Fibroblast of upper back skin (primary cell): ENCODE measurements around the gene N4BP2.
"Not testable (repeated sequence)": the region's sequence is repeated elsewhere in the genome, so short reads cannot be mapped to it uniquely, and the experiment has no call there.

ENCODE experiments used
- DNase-seq: peaks from one replicate; pipeline ENCODE4 v3.0.0-alpha.2; 2013

N4BP2 gene

GRCh38 chr4:40056716-40057585 lies at the start of gene N4BP2:
Gene N4BP2 (plus strand): TSS chr4:40056850. CDS start chr4:40097341, 40,491 bp downstream.
- peak; percentile 78 for DNase-seq

DNA sequence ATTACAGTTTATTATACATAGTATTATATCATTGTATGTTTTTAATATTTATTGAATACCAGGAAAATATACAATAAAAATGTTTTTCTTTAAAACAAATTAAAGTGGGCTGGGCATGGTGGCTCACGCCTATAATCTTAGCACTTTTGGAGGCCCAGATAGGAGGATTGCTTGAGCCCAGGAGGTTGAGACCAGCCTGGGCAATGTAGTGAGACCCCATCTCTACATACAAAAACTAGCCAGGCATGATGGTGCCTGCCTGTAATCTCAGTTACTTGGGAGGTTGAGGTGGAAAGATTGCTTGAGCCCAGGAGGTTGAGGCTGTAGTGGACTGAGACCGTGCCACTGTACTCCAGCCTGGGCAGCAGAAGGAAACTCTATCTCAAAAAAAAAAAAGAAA lies 40.6 kb upstream of the N4BP2 start:
- no peak for DNase-seq

DNA sequence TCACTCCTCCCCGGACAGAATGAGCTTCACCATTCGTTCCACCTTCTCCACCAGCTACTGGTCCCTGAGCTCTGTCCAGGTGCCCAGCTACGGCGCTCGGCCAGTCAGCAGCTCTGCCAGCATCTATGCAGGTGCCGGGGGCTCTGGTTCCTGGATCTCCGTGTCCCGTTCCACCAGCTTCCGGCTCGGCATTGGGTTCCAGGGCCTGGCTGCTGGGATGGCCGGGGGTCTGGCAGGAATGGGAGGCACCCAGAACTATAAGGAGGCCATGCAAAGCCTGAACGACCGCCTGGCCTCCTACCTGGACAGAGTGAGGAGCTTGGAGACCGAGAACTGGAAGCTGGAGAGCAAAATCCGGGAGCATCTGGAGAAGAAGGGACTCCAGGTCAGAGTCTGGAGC lies 36.4 kb upstream of the N4BP2 start:
- no peak for DNase-seq

DNA sequence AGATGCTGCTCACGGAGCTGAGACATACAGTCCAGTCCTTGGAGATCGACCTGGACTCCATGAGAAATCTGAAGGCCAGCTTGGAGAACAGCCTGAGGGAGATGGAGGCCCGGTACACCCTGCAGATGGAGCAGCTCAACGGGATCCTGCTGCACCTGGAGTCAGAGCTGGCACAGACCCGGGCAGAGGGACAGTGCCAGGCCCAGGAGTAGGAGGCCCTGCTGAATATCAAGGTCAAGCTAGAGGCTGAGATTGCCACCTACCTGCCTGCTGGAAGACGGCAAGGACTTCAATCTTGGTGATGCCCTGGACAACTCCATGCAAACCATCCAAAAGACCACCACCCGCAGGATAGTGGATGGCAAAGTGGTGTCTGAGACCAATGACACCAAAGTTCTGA lies 35.5 kb upstream of the N4BP2 start:
- DNase-seq, result not testable (repeated sequence)

DNA sequence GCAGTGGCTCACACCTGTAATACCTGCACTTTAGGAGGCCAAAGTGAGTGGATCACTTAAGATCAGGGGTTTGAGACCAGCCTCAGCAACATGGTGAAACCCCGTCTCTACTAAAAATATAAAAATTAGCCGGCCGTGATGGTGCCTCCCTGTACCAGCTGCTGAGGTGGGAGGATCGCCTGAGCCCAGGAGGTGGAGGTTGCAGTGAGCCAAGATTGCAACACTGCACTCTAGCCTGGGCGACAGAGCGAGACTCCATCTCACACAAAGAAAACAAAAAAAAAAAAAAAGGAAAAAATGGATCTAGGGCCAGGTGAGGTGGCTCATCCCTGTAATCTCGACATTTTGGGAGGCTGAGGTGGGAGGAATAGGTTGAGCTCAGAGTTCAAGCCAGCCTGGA lies 32.6 kb upstream of the N4BP2 start:
- not testable (repeated sequence) for DNase-seq

- DNase-seq, result no peak
Measured at GRCh38 chr4:40032785-40033184, 23.9 kb upstream of the N4BP2 start.

- no peak for DNase-seq
Measured at GRCh38 chr4:40033613-40034012, 23.0 kb upstream of the N4BP2 start.

- peak; percentile 40 for DNase-seq
Measured at GRCh38 chr4:40038977-40039376, 17.7 kb upstream of the N4BP2 start.

- no peak for DNase-seq
Measured at GRCh38 chr4:40040908-40041307, 15.7 kb upstream of the N4BP2 start.

- no peak for DNase-seq
Measured at GRCh38 chr4:40043786-40044185, 12.9 kb upstream of the N4BP2 start.

DNA sequence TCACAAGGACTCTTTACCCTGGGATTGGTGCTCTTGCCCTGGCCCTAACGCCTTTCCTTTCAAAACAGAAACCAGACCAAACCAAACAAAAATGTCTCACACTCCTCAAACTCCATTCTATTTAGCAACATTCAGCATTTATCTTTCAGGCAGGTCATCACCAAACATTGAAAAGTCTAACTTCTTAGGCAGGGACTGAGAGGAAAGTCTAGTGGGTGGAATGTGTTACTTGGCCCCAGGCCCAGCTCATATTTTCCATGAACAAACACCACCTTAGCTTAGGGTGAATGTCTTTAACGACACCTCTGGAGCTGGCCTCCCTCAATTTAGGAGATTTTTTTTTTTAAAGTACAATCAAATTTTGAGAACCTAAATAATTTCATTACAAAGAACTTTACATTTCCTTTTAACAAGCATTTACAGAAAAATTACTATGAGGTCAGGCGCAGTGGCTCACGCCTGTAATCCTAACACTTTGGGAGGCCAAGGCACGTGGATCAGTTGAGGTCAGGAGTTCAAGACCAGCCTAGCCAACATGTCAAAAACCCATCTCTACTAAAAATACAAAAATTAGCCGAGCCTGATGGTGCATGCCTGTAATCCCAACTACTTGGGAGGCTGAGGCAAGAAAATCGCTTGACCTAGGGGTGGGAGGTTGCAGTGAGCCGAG lies 10.2 kb upstream of the N4BP2 start:
- DNase-seq, result peak; percentile 55

DNA sequence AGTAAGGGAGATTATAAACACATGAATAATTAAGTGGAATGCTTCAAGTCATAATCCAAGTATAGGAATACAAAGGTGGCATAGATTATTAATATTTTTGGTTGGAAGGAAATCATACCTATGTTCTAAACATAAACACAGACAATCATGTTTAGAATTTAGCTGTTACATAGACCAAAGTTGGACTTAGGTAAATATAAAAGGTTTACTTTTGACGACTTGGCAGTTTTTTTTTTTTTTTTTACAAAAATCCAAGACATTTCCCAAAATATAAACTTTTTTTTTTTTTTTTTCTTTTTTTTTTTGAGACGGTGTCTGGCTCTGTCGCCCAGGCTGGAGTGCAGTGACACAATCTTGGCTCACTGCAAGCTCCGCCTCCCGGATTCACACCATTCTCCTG lies 3.5 kb upstream of the N4BP2 start:
- no peak for DNase-seq

DNA sequence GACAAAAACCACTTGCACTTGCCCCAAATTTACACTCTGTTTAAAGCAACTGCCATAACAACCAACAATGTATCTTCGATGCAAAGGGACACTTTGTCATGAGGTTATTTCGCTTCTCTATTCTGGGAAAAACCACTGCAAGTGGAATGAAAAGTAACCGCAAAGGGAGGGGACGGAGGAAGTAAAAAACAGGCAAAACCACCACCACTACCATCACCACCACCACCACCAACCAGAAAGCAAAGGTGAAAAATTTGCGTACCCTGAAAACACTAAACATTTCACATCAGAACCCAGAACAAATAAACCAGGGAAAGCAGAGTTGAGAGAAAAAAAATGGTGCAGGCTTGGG lies 1.2 kb upstream of the N4BP2 start:
- DNase-seq, result no peak

- peak; percentile 86 for DNase-seq
Measured at GRCh38 chr4:40055863-40056715, 561 bp upstream of the N4BP2 start.

- peak; percentile 95 for DNase-seq
Measured at GRCh38 chr4:40057586-40058091, 989 bp downstream of the N4BP2 start.

GRCh38 chr4:40058121-40058520 lies 1.5 kb downstream of the N4BP2 start:
- no peak for DNase-seq

DNA sequence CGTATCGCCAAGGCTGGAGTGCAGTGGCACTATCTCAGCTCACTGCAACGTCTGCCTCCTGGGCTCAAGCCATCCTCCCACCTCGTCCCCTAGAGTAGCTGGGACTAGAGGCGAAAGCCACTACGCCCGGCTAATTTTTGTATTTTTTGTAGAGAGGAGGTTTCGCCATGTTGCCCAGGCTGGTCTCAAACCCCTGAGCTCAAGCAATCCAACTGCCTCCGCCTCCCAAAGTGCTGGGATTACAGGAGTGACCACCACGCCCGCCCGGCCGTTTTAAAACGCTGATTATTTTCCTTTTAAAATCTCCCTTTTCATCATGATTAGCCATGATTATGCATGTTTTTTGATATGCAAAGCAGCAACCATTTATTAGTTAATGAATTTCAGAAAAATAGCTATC lies 2.2 kb downstream of the N4BP2 start:
- no peak for DNase-seq

- DNase-seq, result no peak
Measured at GRCh38 chr4:40059362-40059761, 2.7 kb downstream of the N4BP2 start.

DNA sequence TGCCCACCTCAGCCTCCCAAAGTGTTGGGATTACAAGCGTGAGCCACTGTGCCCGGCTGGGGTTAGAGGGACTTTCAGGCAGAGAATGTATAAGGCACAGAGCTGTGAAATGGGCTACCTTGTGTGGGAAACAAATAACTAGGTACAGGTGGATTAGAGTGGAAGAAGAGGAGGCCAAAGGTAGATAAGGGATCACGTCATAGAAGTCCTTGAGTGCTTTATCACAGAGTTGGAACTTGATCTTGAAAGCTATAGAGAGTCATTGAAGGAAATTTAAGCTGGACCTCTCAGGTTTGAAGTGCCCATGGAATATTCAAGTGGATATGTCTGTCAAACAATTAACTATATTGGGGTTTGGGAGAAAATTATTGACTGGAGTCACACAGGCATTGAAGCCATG lies 8.4 kb downstream of the N4BP2 start:
- DNase-seq, result no peak

- no peak for DNase-seq
Measured at GRCh38 chr4:40066651-40067050, 10.0 kb downstream of the N4BP2 start.

GRCh38 chr4:40070387-40070786 lies 13.7 kb downstream of the N4BP2 start:
- no peak for DNase-seq

DNA sequence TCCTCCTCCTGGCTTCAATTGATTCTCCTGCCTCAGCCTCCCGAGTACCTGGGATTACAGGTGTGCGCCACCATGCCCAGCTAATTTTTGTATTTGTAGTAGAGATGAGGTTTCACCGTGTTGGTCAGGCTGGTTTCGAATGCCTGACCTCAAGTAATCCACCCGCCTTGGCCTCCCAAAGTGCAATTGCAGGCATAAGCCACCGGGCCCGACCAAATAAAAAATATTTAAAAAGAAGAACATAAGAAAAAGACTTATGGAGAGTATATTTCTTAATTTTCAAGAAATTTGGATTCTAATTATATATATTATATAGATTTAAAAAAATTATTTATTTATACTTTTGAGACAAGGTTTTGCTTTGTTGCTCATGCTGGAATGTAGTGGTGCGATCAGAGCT lies 29.8 kb downstream of the N4BP2 start:
- no peak for DNase-seq

GRCh38 chr4:40087799-40088366 lies 31.2 kb downstream of the N4BP2 start:
- no peak for DNase-seq
